Measurements from ENCODE around the gene APBB1IP. TPM values are rescaled to one million over a fixed set of nuclear protein-coding genes. Genes with fewer than 3 reads are reported as not detected.
A peak's percentile ranks its signal among the peaks of the same experiment; 100 is the strongest.

Gene APBB1IP, protein sequence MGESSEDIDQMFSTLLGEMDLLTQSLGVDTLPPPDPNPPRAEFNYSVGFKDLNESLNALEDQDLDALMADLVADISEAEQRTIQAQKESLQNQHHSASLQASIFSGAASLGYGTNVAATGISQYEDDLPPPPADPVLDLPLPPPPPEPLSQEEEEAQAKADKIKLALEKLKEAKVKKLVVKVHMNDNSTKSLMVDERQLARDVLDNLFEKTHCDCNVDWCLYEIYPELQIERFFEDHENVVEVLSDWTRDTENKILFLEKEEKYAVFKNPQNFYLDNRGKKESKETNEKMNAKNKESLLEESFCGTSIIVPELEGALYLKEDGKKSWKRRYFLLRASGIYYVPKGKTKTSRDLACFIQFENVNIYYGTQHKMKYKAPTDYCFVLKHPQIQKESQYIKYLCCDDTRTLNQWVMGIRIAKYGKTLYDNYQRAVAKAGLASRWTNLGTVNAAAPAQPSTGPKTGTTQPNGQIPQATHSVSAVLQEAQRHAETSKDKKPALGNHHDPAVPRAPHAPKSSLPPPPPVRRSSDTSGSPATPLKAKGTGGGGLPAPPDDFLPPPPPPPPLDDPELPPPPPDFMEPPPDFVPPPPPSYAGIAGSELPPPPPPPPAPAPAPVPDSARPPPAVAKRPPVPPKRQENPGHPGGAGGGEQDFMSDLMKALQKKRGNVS
- total RNA-seq (2011; cell fraction: chromatin; rRNA removed; ENCODE audit: low replicate concordance), result not detected in 2 replicates
- total RNA-seq (2011; cell fraction: nucleolus; rRNA removed), result not detected in 2 replicates
- total RNA-seq (2011; cell fraction: nucleoplasm; rRNA removed), result not detected in 2 replicates
- total RNA-seq (2014; rRNA removed) (0.09 TPM in 1 of 2 replicates, not detected in the other), total RNA-seq (2014; rRNA removed; fragmentation: Illumina TruSeq; extraction: Trizol) (not detected in 2 replicates), total RNA-seq (2015; rRNA removed; fragmentation: Illumina TruSeq; extraction: Trizol) (0.04 TPM in 1 of 2 replicates, not detected in the other), total RNA-seq (2021) (0.11 and 0.22 TPM in 2 replicates), polyA plus RNA-seq (2011; rRNA removed) (0.06 TPM in 1 of 2 replicates, not detected in the other), polyA plus RNA-seq (2014; fragmentation: Illumina TruSeq; extraction: Trizol) (0.06 TPM in 1 of 2 replicates, not detected in the other), polyA plus RNA-seq (2014; fragmentation: Nextera tagmentation; extraction: Ambion mirVana) (not detected), polyA plus RNA-seq (2014; rRNA removed) (0.03 TPM in 1 of 2 replicates, not detected in the other), polyA minus RNA-seq (2011; rRNA and poly(A)+ RNA removed) (not detected in 2 replicates), Bru-seq, nascent RNA (not detected), BruChase-seq, experiment 1, labeled RNA remaining after a 2-hour chase (percentile 2 among the genes with signal in this experiment), BruChase-seq, experiment 2, labeled RNA remaining after a 6-hour chase (percentile 2 among the genes with signal in this experiment)
- not detected in 2 replicates for polyA plus RNA-seq (2011; cell fraction: cytosol; rRNA removed)
- not detected in 2 replicates for polyA plus RNA-seq (2011; cell fraction: nucleus; rRNA removed)
- polyA plus RNA-seq (2012), result 0.03 and 0.12 TPM in 2 replicates
- not detected in 2 replicates for polyA minus RNA-seq (2011; cell fraction: cytosol; rRNA and poly(A)+ RNA removed)
- not detected in 2 replicates for polyA minus RNA-seq (2011; cell fraction: nucleus; rRNA and poly(A)+ RNA removed)
- long read RNA-seq, experiment 1, result 0 reads
- long read RNA-seq, experiment 2, result 0 reads
- long read RNA-seq, experiment 3, result 0 reads

DNA sequence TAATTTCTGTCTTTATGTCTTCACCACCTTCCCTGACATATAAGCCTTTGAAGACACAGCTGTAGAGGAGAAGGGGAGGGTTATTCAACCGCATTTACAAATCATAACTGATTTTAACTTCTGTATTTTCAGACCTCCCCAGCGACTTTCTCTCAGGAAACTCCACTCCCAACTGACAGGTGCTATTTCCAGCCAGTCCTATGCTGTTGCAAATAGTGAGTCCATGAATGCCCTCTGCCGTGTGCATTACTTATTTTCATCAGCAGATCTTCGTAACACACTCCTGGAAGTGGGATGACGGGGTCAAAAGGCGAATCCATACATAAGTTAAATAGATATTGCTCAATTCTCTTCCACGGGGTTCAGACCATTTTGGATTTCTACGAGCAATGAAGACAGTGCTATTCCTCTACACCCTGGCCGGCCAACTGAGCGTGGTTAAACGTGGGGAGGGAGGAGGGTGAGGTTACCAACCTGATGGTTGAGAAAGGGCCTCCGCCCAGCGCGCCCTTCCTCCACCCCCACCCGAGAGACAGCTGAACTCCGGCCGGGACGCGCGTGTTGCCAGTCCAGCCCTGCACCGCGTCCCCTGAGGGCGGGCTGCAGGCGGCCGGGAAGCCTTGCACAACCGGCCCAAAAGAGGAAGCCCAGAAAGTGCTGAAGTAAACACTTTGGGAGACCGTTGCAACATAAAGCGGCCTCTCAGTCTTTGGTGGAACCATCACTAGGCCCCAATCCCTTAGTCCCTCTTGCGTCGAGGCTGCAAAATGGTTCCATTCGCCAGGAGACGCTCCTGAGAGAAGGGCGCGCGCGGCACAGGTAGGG, at the start of gene APBB1IP:
Gene APBB1IP, plus strand, starts transcription at position 705 of the 825 bp plus-strand sequence. CDS start 53,986 bp downstream, outside the sequence.
- Histone ChIP-seq H3K4me1 (replicated peaks in 1 of 2; ENCODE audit: control insufficient read depth in 2 of 2, insufficient read depth in 2 of 2, low read length in 2 of 2) (peaks cover 0 to 9% of the 10 kb centered on the region in 2 experiments; a peak in 2 of 5 replicates), H3K27me3 (ENCODE audit: control insufficient read depth in 2 of 2, insufficient read depth in 2 of 2, low read length in 2 of 2) (peaks cover 2 to 18% of the 10 kb centered on the region in 2 experiments; a peak in 3 of 5 replicates), H3K36me3 (ENCODE audit: control insufficient read depth, insufficient read depth, low read length) (no peaks in the 10 kb centered on the region), H3K4me3 (no peak within 1 kb of the TSS), H3K9ac (ENCODE audit: insufficient read depth in 1 of 2, low read depth in 2 of 2, low read length in 2 of 2) (no peak within 1 kb of the TSS), H3K79me2 (ENCODE audit: control insufficient read depth, insufficient read depth, low read length) (no peaks in the 10 kb centered on the region), H3K4me2 (ENCODE audit: insufficient read depth, low read length) (no peak within 1 kb of the TSS), H2AFZ (ENCODE audit: low read depth, low read length) (no peak within 1 kb of the TSS), H4K20me1 (replicated peaks; ENCODE audit: control insufficient read depth, insufficient read depth, low read length) (no peaks in the 10 kb centered on the region), H3K27ac (ENCODE audit: extremely low read depth, low read depth, low read length) (no peak within 1 kb of the TSS), H3K9me1 (ENCODE audit: control insufficient read depth, insufficient read depth, low read length) (no peaks in the 10 kb centered on the region), H3K9me3 (replicated peaks; ENCODE audit: control insufficient read depth, insufficient read depth, low read depth, low read length) (no peaks in the 10 kb centered on the region; the same call in 1 of the 2 replicates)
- FAIRE-seq, result no peak
- intact Hi-C loops (cut with micrococcal nuclease) (no loop called here), in situ Hi-C loops (cut with MboI) (no loop called here)
- ChIA-PET POLR2A (no interaction called here), CTCF (ENCODE audit: low intra/inter-chr PET ratio) (no interaction called here)
- 6% methylated on average over 32 of the region's 36 CpGs for WGBS (ENCODE audit: insufficient coverage, low coverage, missing lambda C conversion rate)
- DNase-seq (ENCODE audit: extremely low read depth in 1 of 4, low spot score in 3 of 4), result no peak
- no peak for ATAC-seq
- BruUV-seq (replicated peaks), result no TSS peak
- TF ChIP-seq ETV5 (CRISPR knock-in tag; IDR thresholded peaks at IDR 0.05; ENCODE audit: low read depth) (no peak), ZFP36 (IDR thresholded peaks at IDR 0.05; ENCODE audit: low read depth, low read length, partially characterized antibody) (no peak), CBX3 (IDR thresholded peaks at IDR 0.05; ENCODE audit: borderline replicate concordance in 1 of 2, low read length in 2 of 2) (no peak), ZNF785 (CRISPR knock-in tag; IDR thresholded peaks at IDR 0.05) (no peak), KLF1 (tag; IDR thresholded peaks at IDR 0.05) (no peak), MAFF (IDR thresholded peaks at IDR 0.05; ENCODE audit: low read length) (peak; percentile 10; the same call in 1 of the 2 replicates), MAFG (tag; conservative IDR thresholded peaks at IDR 0.05) (peak; percentile 50), SMAD3 (CRISPR knock-in tag; conservative IDR thresholded peaks at IDR 0.05) (no peak), SPI1 (IDR thresholded peaks at IDR 0.05; ENCODE audit: borderline replicate concordance, low read depth, low read length) (peak; percentile 75; the same call in 1 of the 2 replicates), ELF4 (CRISPR knock-in tag; IDR thresholded peaks at IDR 0.05) (no peak), HMG20B (CRISPR knock-in tag; IDR thresholded peaks at IDR 0.05) (no peak), CBX8 (IDR thresholded peaks at IDR 0.05; ENCODE audit: borderline replicate concordance, extremely low read depth, low read depth, low read length, poor library complexity, severe bottlenecking) (no peak)
- TF ChIP-seq, protein P1, sequence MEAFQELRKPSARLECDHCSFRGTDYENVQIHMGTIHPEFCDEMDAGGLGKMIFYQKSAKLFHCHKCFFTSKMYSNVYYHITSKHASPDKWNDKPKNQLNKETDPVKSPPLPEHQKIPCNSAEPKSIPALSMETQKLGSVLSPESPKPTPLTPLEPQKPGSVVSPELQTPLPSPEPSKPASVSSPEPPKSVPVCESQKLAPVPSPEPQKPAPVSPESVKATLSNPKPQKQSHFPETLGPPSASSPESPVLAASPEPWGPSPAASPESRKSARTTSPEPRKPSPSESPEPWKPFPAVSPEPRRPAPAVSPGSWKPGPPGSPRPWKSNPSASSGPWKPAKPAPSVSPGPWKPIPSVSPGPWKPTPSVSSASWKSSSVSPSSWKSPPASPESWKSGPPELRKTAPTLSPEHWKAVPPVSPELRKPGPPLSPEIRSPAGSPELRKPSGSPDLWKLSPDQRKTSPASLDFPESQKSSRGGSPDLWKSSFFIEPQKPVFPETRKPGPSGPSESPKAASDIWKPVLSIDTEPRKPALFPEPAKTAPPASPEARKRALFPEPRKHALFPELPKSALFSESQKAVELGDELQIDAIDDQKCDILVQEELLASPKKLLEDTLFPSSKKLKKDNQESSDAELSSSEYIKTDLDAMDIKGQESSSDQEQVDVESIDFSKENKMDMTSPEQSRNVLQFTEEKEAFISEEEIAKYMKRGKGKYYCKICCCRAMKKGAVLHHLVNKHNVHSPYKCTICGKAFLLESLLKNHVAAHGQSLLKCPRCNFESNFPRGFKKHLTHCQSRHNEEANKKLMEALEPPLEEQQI (IDR thresholded peaks at IDR 0.05), result no peak

Data from K562 (cell line).